GM12878 (cell line): ENCODE results near the gene PARK7.
"Not testable (repeated sequence)": the region's sequence is repeated elsewhere in the genome, so short reads cannot be mapped to it uniquely, and the experiment has no call there.

Experiments
- KAT2A ChIP-seq: conservative IDR thresholded peaks from 2 replicates; pipeline ENCODE4 v1.6.1; 2011; ENCODE audit warnings: low read depth, low read length; ENCODE audit not compliant: control insufficient read depth
- POLR2AphosphoS5 ChIP-seq: IDR thresholded peaks from 2 replicates; pipeline ENCODE4 v1.6.1; 2011; ENCODE audit warnings: mild to moderate bottlenecking, low read length, inconsistent platforms
- ZBTB33 ChIP-seq: fragments of 450-650 bp; IDR thresholded peaks from 2 replicates; pipeline ENCODE4 v1.6.1; 2017; ENCODE audit warnings: mild to moderate bottlenecking

- TF ChIP-seq ZBTB33, POLR2AphosphoS5, KAT2A: not testable (repeated sequence)
These were observed 43.5 kb upstream of the PARK7 start for GRCh38 chr1:7917971-7918370.
